Neural crest cell (in vitro differentiated cells): ENCODE measurements around the gene LDHB. TPM values are rescaled to one million over a fixed set of nuclear protein-coding genes. Genes with fewer than 3 reads are reported as not detected.
"Not testable (repeated sequence)": the region's sequence is repeated elsewhere in the genome, so short reads cannot be mapped to it uniquely, and the experiment has no call there.

Experiments
- DNase-seq: peaks from one replicate; pipeline ENCODE4 v3.0.0; 2021; ENCODE audit warnings: low read depth, mixed read lengths, low spot score
- H3K27ac Mint-ChIP-seq: one replicate; pipeline ENCODE4 v1.8.0; 2021; ENCODE audit warnings: mild to moderate bottlenecking, mixed read lengths; ENCODE audit not compliant: unreplicated experiment
- H3K27me3 Mint-ChIP-seq: 2 replicates; pipeline ENCODE4 v1.8.0; 2021; ENCODE audit warnings: low read depth, mild to moderate bottlenecking, mixed read lengths
- H3K36me3 Mint-ChIP-seq: 2 replicates; pipeline ENCODE4 v1.8.0; 2021; ENCODE audit warnings: low read depth, mild to moderate bottlenecking, mixed read lengths
- H3K4me1 Mint-ChIP-seq: 2 replicates; pipeline ENCODE4 v1.8.0; 2021; ENCODE audit warnings: mixed read lengths
- H3K4me3 Mint-ChIP-seq: one replicate; pipeline ENCODE4 v1.8.0; 2021; ENCODE audit warnings: mild to moderate bottlenecking, mixed read lengths
- H3K9me3 Mint-ChIP-seq: 2 replicates; pipeline ENCODE4 v1.8.0; 2021; ENCODE audit warnings: mixed read lengths
- total RNA-seq: library from RNA; stranded (reverse); gene quantifications from 2 replicates; pipeline ENCODE4 v1.2.1, GENCODE V29; 2021
- TF ChIP-seq, protein P1 (sequence below): fragments of 200-600 bp; sonication (generic); conservative IDR thresholded peaks from 2 replicates; pipeline ENCODE4 v1.5.0; 2021; ENCODE audit warnings: antibody characterized with exemption, mild to moderate bottlenecking

The LDHB gene
- total RNA-seq, 1 donor from 2014 or later: 1,383 TPM

- no peak for DNase-seq
Observed at GRCh38 chr12:21648378-21648777, 9.3 kb downstream of the LDHB start.

DNA sequence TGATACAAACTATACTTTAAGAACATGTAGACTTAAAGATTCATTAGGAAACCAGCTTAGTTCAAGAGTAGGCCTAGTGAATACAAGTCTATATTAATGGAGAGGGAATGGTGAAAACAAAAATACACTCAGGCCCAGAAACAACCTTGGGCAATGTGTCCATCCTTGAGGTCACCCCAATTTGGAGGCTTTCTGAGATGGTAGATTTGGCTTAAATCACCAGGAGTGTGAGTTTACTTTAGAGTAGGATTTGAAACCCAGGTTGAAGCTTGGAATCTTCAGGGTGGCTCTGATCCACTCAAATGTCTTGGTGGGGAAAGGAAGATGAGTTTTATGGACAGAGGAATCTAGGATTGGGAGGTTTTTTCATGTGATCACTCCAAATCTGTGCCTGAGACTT, 10.5 kb downstream of the LDHB start:
- no peaks in the 10 kb centered on the region for H3K27me3 Mint-ChIP-seq
- TF ChIP-seq, protein P1, sequence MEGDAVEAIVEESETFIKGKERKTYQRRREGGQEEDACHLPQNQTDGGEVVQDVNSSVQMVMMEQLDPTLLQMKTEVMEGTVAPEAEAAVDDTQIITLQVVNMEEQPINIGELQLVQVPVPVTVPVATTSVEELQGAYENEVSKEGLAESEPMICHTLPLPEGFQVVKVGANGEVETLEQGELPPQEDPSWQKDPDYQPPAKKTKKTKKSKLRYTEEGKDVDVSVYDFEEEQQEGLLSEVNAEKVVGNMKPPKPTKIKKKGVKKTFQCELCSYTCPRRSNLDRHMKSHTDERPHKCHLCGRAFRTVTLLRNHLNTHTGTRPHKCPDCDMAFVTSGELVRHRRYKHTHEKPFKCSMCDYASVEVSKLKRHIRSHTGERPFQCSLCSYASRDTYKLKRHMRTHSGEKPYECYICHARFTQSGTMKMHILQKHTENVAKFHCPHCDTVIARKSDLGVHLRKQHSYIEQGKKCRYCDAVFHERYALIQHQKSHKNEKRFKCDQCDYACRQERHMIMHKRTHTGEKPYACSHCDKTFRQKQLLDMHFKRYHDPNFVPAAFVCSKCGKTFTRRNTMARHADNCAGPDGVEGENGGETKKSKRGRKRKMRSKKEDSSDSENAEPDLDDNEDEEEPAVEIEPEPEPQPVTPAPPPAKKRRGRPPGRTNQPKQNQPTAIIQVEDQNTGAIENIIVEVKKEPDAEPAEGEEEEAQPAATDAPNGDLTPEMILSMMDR: no peak
- H3K27ac Mint-ChIP-seq: no peak overlapping the region
- no peaks in the 10 kb centered on the region for H3K9me3 Mint-ChIP-seq
- no peak for DNase-seq
- H3K4me3 Mint-ChIP-seq: peak overlapping the region; percentile 18
- H3K36me3 Mint-ChIP-seq: peaks cover 31% of the 10 kb centered on the region
- H3K4me1 Mint-ChIP-seq: peaks cover 50% of the 10 kb centered on the region

More at GRCh38 chr12:21648378-21648777, 9.3 kb downstream of the LDHB start:
- no peak overlapping the region for H3K4me3 Mint-ChIP-seq
- H3K4me1 Mint-ChIP-seq: peaks cover 62% of the 10 kb centered on the region
- H3K27ac Mint-ChIP-seq: no peak overlapping the region
- TF ChIP-seq, protein P1: no peak
- no peaks in the 10 kb centered on the region for H3K27me3 Mint-ChIP-seq
- H3K9me3 Mint-ChIP-seq: no peaks in the 10 kb centered on the region
- peaks cover 28% of the 10 kb centered on the region for H3K36me3 Mint-ChIP-seq

- not testable (repeated sequence) for H3K4me3 Mint-ChIP-seq
- peaks cover 33% of the 10 kb centered on the region for H3K4me1 Mint-ChIP-seq
Observed at GRCh38 chr12:21645041-21645500, 12.6 kb downstream of the LDHB start.

DNA sequence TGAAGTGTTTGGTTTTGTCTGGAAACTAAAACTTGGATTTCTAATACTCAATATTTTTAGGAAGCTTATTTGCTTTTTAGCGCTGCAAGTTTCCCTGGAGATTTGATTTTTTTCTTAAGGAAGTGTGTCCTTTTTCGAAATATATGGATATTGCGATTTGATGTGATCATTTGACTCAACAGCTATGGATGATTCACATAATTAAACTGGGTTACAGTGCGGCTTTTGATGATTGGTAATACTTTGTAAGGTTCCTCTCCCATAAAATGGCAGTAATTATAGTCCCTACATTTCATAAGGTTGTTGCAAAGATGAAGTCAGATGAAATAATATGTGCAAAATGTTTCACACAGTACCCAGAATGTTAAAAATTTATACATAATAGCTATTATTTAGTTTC, 13.1 kb downstream of the LDHB start:
- Mint-ChIP-seq H3K36me3 (peaks cover 31% of the 10 kb centered on the region), H3K4me3 (no peak overlapping the region), H3K27ac (no peak overlapping the region), H3K27me3 (no peaks in the 10 kb centered on the region), H3K9me3 (no peaks in the 10 kb centered on the region), H3K4me1 (peaks cover 32% of the 10 kb centered on the region)
- DNase-seq: no peak
- TF ChIP-seq, protein P1: no peak

More at GRCh38 chr12:21645041-21645500, 12.6 kb downstream of the LDHB start:
- H3K27me3 Mint-ChIP-seq, DNase-seq, H3K9me3 Mint-ChIP-seq: not testable (repeated sequence)
- peaks cover 29% of the 10 kb centered on the region for H3K36me3 Mint-ChIP-seq
- H3K27ac Mint-ChIP-seq: peak overlapping the region; percentile 91

- DNase-seq: no peak
- no peak overlapping the region for H3K4me3 Mint-ChIP-seq
- H3K36me3 Mint-ChIP-seq: peaks cover 33% of the 10 kb centered on the region
- H3K9me3 Mint-ChIP-seq: no peaks in the 10 kb centered on the region
- H3K4me1 Mint-ChIP-seq: peaks cover 28% of the 10 kb centered on the region
- no peak overlapping the region for H3K27ac Mint-ChIP-seq
- TF ChIP-seq, protein P1: no peak
- no peaks in the 10 kb centered on the region for H3K27me3 Mint-ChIP-seq
Observed at GRCh38 chr12:21643758-21644157, 13.9 kb downstream of the LDHB start.

DNA sequence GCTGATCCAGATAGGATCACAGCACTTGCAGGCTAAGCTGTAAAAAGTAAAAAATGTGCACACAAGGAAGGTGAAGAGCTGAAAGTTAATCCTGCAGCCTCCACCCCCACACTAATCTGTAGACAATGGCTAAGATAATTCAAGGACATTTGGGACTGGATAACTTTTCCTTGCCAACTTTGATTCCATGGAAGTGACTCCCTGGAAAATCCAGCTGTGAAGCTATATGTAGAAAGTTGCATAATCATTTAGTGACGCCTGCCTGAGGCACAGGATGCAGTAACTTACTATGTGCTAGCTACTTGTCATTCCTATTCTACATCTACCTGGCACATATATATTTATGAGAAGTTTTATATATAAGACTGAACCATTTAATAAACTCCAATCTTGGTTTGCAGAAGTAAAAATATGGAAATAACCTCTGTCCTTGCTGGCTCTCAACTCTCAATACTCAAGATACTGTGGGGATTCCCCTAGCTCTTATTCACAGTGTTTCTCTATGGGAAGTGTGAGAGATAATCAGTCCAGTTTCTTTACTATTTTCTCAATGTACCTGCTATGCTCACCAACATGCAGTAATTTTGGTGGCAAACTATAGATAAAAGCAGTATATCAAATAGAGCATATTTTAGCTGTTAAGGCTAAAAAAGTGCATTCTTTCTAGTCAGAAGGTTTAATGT, 14.8 kb downstream of the LDHB start:
- Mint-ChIP-seq H3K27ac (no peak overlapping the region), H3K36me3 (peaks cover 37% of the 10 kb centered on the region), H3K4me1 (peaks cover 21% of the 10 kb centered on the region), H3K9me3 (no peaks in the 10 kb centered on the region), H3K27me3 (no peaks in the 10 kb centered on the region), H3K4me3 (no peak overlapping the region)
- DNase-seq: no peak
- TF ChIP-seq, protein P1: no peak
